Measurements from ENCODE around the gene BTG2. TPM values are rescaled to one million over a fixed set of nuclear protein-coding genes. Genes with fewer than 3 reads are reported as not detected.

BTG2 gene
- total RNA-seq, 4 donors from 2014 or later, result 74.5 to 169 (median 116) TPM

- Histone ChIP-seq H3K27me3 (no peaks in the 10 kb centered on the region), H3K4me3 (no peak overlapping the region), H3K9me3 (no peaks in the 10 kb centered on the region), H3K36me3 (no peaks in the 10 kb centered on the region), H3K4me1 (peaks cover 0 to 77% (median 34%) of the 10 kb centered on the region in 3 donors), H3K27ac (peak overlapping the region in 3 of 4 donors; percentile 77 to 98 (median 86))
- TF ChIP-seq CTCF (IDR thresholded peaks at IDR 0.05) (no peak), POLR2AphosphoS5 (IDR thresholded peaks at IDR 0.05) (peak; percentile 54), POLR2A (IDR thresholded peaks at IDR 0.05) (no peak), EP300 (IDR thresholded peaks at IDR 0.05) (no peak)
- ATAC-seq, result peak; percentile 63
These were observed 17.3 kb downstream of the BTG2 start for GRCh38 chr1:203322500-203323179.

- Histone ChIP-seq H3K4me3 (no peak overlapping the region), H3K4me1 (peaks cover 0 to 86% (median 37%) of the 10 kb centered on the region in 3 donors), H3K27me3 (no peaks in the 10 kb centered on the region), H3K27ac (peak overlapping the region in 3 of 4 donors; percentile 77 to 98 (median 86)), H3K36me3 (no peaks in the 10 kb centered on the region), H3K9me3 (no peaks in the 10 kb centered on the region)
- no peak for ATAC-seq
- TF ChIP-seq POLR2AphosphoS5 (IDR thresholded peaks at IDR 0.05) (no peak), CTCF (IDR thresholded peaks at IDR 0.05) (no peak), EP300 (IDR thresholded peaks at IDR 0.05) (no peak), POLR2A (IDR thresholded peaks at IDR 0.05) (no peak)
- WGBS, 2 donors (ENCODE audit: low coverage in 1 of 2), result 82 to 89% methylated on average over 3 of the region's 3 CpGs
These were observed 18.3 kb downstream of the BTG2 start for GRCh38 chr1:203323587-203323986.

- H3K4me1 ChIP-seq, result peaks cover 0 to 92% (median 37%) of the 10 kb centered on the region in 3 donors
These were observed 19.0 kb downstream of the BTG2 start for GRCh38 chr1:203324105-203325025.

GRCh38 chr1:203325026-203325417 is 19.7 kb downstream of the BTG2 start:
- H3K27ac ChIP-seq, result peak overlapping the region in 3 of 4 donors; percentile 77 to 98 (median 86)
- H3K4me1 ChIP-seq, result peaks cover 0 to 89% (median 37%) of the 10 kb centered on the region in 3 donors
- no peak for TF ChIP-seq EP300 (IDR thresholded peaks at IDR 0.05)
- TF ChIP-seq POLR2A (IDR thresholded peaks at IDR 0.05), result no peak
- TF ChIP-seq CTCF (IDR thresholded peaks at IDR 0.05), result no peak
- TF ChIP-seq POLR2AphosphoS5 (IDR thresholded peaks at IDR 0.05), result no peak
- 20% methylated on average over 2 of the region's 5 CpGs; no CpG with 5 or more reads in 1 of the 2 donors for WGBS, 2 donors (ENCODE audit: low coverage in 1 of 2)
- H3K4me3 ChIP-seq, result no peak overlapping the region
- ATAC-seq, result no peak
- H3K9me3 ChIP-seq, result no peaks in the 10 kb centered on the region
- H3K27me3 ChIP-seq, result no peaks in the 10 kb centered on the region
- no peaks in the 10 kb centered on the region for H3K36me3 ChIP-seq

More at GRCh38 chr1:203324105-203325025, 19.0 kb downstream of the BTG2 start:
- WGBS, 2 donors (ENCODE audit: low coverage in 1 of 2), result 71 to 89% methylated on average over 5 to 11 of the region's 15 CpGs
- ATAC-seq, result no peak
- H3K36me3 ChIP-seq, result no peaks in the 10 kb centered on the region
- H3K27me3 ChIP-seq, result no peaks in the 10 kb centered on the region
- H3K27ac ChIP-seq, result peak overlapping the region in 3 of 4 donors; percentile 77 to 98 (median 86)
- H3K4me3 ChIP-seq, result no peak overlapping the region
- no peaks in the 10 kb centered on the region for H3K9me3 ChIP-seq
- no peak for TF ChIP-seq POLR2AphosphoS5 (IDR thresholded peaks at IDR 0.05)
- no peak for TF ChIP-seq POLR2A (IDR thresholded peaks at IDR 0.05)
- TF ChIP-seq CTCF (IDR thresholded peaks at IDR 0.05), result no peak
- no peak for TF ChIP-seq EP300 (IDR thresholded peaks at IDR 0.05)
